NT2/D1 (cell line): ENCODE data around the gene SNTG2.

Experiments
- SUZ12 ChIP-seq: IDR thresholded peaks from 2 replicates; pipeline ENCODE4 v1.6.1; 2011; ENCODE audit not compliant: insufficient read length, insufficient read depth; ENCODE audit errors: extremely low read depth
- YY1 ChIP-seq: IDR thresholded peaks from 2 replicates; pipeline ENCODE4 v1.6.1; 2011; ENCODE audit not compliant: insufficient read length, insufficient read depth
- ZNF274 ChIP-seq: IDR thresholded peaks from 2 replicates; pipeline ENCODE4 v1.6.1; 2011; ENCODE audit warnings: mild to moderate bottlenecking, low read depth, low read length

DNA sequence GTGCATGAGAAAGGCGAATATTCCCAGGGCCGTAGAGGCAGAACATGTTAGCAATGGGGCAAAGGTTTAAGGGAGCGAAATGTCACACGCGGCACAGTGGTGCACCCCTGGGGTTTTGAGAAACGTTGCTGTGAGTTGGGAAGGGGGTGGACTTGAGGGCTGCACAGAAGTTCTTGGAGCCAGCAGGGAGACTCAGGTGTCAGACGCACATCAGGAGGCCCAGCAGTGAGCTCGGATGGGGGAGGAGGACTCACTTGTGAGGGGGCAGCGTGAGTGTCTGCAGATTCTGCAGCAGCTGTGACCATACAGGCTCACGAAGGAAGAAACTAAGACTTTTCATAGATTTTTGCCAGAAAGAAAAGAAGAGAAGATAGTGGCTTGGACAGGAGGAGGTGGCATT, 218.2 kb downstream of the SNTG2 start:
- no peak for TF ChIP-seq YY1
- TF ChIP-seq ZNF274: no peak
- TF ChIP-seq SUZ12: no peak
